GM18867 (cell line): Measurements from ENCODE around the gene SNCAIP.

Experiments used
- ATAC-seq: cut with Tn5 transposase; IDR thresholded peaks from one replicate; pipeline ENCODE4 v1.9.1; 2021; ENCODE audit warnings: mild to moderate bottlenecking, moderate library complexity; ENCODE audit not compliant: unreplicated experiment

The SNCAIP gene

DNA sequence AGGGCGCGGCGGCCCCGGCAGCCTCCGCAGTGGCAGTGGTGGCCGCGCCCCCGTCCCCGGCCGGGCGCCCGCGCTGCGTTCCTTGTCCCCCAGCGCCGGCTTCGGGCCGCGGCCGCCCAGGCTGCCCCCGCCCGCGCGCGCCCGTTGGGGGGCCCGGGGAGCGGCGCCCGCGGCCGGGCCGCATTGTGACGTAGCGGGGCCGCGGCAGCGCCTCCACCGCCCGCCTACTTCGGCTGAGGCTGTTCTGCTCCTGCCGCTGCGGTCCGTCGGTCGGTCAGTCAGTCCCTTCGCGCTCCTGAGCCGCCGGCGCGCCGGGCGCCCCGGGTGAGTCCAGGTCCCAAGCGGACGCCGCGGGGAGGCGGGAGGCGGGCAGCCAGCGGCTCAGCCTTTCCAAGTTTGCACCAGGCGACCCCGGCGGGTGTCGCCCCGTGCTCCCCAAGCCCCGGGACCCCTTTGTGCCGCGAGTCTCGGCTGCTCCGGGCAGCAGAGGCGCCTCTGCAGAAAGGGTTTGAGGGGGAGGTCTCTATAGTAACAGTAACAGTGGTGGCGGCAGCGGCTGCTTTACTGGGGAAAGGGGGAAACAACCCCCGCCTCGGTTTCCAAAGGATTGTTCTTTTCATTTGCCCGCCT lies at the start of gene SNCAIP:
SNCAIP (plus strand) TSS at position 277 of the 630 bp plus-strand sequence. CDS start 78,898 bp downstream, outside the sequence.
- no peak for ATAC-seq

DNA sequence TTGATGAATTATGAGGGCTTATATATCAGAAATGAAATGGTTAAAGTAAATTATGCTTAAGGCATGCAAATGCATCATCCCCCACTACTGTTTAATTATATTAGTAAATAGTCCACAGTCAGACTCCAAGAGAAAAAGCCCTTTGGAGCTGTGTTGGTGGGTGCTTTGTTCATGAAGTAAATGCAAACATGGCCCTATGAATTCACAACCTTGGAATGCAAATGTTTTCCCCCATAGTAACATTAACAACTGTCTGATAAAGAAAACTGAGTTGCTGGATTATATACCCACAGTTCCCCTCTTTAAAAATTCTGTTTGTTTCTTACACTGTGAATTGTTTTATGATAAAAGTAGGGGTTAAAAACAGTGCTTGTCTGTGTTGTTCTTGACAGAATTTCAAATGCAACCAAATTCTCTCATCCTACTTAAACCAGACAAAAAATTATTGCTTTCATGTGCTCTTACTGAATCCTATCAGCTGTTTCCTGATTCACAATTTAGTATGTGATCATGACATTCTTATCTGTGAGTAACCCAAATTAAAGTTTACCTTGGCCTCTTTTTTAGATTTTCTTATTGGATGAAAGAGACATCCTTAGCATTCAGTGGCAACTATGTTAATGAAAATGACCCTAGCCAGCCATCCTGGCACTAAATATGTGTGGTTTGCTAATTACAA lies 48.5 kb upstream of the SNCAIP start:
- no peak for ATAC-seq

DNA sequence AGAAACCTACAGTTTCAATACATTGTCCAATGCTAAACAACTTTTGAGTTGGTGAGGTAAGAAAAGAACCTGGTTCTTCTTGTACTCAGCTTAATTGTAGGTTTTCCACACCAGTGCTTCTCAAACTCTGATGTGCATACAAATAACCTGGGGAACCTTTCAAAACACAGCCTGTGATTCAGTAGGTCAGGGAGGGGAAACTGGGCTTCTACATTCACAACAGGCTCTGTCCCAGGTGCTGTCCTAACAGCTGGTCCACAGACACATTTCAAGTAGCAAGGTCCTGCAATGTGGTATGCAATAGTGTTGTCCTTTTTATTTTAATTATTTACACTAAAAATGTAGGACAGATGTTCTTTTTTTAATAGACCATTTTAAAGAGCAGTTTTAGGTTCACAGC lies 47.4 kb upstream of the SNCAIP start:
- no peak for ATAC-seq

DNA sequence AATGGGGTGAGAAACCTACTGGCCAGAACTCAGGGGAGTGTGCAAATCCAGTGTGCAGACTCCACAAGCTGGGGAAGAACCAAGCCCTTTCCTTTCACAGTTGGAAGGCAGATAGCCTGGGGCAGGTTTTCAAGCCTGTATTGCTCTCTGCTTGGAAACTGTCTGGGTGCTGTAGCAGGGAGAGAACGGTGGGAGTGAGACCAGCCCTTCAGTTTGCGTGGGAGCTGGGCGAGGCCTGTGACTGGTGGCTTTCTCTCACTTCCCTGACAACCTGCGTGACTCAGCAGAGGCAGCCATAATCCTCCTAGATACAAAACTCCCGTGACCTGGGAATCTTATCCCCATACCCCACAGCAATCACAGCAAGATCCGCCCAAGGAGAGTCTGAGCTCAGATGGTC lies 44.9 kb upstream of the SNCAIP start:
- no peak for ATAC-seq

DNA sequence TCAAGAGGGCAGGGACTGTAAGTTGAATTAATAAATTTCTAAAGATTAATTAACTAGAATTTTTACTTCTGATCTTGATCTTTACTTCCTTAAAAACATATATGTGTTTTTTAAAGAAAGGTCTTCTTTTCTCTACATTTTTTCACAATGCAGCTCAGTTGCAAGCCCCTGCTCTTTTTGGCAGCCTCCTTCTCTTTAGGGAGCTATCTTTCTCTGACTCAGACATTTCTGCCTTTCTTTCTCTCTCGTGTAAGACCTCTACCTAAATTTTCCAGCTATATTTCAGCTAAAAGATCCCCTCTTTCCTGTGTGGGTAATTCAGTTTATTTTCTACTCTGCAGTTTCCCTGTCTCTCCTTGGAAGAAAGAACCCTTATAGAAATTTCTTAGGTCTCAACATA lies 38.3 kb upstream of the SNCAIP start:
- no peak for ATAC-seq

DNA sequence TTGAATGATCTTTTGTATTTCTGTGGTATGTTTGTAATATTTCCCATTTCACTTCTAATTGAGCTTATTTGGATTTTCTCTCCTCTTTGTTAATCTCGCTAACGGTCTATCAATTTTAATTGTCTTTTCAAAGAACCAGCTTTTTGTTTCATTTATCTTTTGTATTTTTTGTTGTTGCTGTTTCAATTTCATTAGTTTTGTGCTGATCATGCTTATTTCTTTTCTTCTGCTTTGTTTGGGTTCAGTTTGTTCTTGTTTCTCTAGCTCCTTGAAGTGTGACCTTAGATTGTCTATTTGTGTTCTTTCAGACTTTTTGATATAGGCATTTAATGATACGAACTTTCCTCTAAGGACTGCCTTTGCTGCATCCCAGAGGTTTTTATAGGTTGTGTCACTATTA lies 28.4 kb upstream of the SNCAIP start:
- no peak for ATAC-seq

DNA sequence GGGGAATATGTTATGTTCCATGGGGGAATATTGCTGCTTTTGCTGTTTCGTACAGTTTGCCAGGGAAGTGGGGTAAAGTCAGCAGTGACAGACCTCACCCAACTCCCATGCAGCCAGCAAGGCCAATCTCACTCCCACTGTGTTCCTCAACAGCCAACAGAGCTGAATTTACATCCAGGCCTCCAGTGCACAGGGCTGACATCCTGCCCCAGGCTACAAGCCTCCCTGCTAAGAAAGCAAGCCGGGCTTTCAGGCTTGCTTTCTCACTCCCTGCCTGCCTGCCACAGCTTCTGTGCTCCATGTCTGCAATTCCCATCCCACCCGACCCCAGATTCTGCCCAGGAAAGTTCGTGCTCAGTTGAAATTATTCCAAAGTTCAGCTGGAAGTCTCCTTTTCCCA lies 25.5 kb upstream of the SNCAIP start:
- ATAC-seq = no peak

DNA sequence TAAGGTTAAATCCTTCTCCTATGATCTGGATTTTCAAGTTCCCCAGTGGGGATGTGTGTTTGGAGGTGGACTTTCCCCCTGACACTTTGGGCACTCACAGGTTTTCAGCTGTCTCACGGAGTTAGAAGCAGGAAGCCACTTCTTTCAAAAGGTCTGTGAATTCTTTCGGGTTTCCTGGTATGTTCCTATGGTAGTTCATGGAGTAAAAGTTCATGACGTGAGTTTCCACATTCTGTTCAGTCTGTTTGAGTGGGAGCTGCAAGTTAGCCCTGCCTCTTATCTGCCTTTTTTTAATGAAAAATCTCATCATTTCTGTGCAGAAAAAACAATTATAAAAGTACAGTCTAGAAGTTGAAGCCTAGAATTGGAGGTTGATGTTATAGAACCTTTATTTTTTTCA lies 24.9 kb upstream of the SNCAIP start:
- no peak for ATAC-seq

DNA sequence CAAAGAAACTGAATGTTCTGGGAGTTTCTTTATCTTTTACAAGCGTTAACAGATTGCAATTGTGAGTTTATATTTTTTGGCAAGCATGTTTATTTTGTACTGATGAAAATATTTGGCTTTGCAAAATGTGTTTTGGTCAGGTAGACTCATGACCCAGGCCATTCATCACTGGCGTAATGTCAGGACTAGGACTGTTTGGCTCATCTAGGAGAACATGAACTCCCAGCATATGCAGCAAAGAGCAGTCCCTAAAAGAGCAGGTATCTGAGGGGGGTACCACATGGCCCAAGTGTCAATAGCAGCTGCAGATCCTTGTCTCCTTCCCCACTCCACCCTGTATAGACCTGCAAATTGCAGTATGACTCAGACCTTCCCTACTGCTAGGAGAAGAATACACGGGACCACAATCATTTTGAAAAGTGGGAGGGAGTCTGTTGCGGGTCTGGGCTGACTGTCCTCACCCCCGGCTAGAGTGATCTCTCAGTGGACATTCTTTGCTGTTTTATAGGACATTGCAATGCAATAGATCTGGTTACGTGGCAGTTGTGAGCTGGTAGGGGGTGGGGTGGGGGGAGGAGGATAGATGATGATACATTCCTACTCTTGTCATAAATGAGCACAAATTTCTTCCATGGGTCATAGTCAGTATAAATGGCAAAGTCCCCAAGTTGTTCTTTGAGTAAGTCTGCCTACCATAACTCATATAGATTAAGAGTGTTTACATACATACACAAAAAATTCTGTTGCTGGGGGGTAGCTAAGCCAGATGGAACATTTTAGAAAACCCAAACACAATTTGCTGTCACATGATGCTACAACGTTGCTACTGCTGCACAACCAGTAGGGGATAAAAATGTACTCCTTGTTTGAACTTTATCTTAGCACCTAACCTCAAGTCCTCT lies 20.8 kb upstream of the SNCAIP start:
- no peak for ATAC-seq

DNA sequence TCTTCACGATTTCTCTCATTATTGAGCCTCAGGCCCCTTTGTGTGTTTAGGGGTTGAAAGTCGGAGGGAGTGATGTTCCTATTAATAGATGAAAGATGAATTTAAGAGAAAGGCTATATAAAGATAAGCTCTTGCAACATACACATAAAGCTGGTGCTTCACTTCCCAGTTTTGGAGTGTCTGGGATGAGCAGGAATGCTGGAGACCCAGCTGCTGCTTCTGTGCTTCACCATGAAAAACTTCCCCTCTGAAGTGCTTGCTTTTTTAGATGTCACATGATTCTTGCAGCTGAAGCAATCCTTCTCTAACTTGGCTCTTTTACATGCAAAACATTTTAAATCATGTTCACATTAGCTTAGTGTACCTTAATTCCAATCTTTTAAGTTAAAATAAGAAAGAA lies 19.7 kb upstream of the SNCAIP start:
- ATAC-seq = no peak

DNA sequence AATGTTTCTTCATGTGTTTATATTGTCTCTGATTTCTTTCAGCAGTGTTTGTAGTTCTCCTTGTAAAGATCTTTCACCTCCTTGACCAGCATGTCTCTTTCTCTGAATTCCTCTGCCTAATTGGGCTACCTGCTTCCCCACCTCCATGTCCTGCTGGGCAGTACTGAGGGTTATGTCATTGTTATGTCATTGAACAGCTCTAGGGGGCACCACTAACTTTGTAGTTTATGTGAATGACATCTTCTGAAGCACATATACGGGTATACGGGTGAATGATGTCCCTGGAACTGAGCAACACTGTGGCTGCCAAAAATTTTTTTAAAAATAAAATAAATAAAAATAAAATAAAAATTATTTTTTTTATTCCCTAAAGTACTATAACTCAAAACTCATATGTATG lies 16.9 kb upstream of the SNCAIP start:
- peak; percentile 46 for ATAC-seq

DNA sequence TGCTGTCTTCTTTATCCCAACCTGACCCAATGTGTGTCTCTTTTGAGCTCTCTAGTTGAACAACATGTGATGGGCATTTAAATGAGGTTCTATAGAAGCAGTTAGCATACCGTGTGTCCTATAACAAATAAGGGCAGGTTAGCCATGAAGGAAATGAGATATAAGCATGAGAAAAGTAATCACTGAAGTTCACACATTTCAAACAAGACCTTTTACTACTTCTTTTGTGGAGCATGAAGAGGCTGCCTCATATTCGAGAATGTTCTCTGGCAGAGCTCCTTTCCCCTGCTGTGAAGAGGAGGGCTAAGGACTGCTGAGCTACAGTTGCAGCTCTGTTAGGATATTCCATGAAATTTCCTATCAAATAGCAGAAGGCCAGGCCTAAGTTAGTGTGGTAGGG lies 15.2 kb upstream of the SNCAIP start:
- no peak for ATAC-seq

DNA sequence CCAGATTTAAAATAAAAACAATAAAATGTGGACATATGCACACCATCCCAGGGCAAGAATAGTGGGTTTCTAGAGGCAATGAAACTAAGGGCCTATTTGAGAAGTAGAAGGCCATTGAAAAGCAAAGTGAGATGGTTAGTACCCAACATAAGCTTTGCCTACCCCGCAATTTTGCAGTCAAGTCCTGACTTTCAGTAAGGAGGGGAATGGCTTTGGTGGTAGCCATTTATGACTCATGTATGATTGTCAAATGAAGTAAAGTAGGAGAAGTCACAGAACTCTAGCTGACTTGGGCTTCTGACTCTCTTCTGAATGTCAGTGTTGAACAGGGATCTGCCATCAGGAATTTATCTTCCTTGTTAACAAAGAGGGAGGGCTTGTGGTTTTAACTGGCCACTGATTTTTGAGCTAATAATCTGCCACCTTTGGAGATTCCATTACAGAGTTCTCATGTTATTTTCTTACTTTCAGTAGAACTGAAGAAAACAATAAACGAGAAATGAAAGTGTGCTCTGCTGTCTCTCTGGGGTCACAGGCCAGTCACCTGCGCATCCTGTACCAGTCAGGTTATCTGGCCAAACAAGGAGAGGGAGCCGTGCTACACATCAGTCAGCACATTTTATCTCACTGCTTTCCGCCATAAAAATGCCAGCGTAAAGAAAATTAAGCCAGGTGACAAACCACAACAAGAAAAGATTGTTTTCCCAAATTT lies 14.3 kb upstream of the SNCAIP start:
- peak; percentile 95 for ATAC-seq

DNA sequence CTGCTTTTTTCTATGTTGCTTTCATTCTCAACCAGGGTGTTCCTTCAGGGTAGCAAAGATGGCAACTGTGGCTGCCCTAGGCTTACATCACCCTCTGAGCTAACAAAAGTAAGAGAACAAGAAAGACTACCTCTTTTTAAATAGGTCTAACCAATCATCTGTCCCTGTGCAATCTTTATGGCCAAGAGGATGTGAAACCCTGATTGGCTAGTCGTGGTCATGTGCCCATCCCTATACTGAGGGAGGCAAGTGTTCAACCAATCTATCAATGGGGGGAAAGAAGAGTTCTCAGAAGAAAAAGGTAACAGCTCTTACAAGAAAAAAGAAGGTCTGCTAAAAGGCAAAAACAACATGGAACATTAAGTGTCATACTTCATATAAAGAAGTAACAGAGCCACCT lies 11.7 kb upstream of the SNCAIP start:
- no peak for ATAC-seq

DNA sequence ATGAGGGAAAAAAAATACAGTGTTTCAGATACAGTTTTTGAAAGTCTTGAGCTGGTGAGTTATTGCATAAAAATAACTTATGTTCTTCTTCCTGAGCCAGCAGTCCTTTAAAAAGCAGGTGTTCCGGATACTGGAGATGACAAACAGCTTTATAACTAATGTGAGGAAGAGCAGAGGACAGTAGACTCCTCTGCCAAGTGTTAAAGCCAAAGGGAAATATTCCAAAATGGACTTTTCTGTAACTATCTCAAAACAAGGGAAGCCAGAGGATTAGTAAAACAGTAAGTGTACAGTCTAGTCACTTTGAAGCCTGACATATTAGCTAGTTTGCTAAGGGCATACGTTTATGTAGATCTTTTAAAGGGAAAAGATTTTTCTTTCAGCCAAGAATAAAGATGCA lies 11.0 kb upstream of the SNCAIP start:
- ATAC-seq = no peak

DNA sequence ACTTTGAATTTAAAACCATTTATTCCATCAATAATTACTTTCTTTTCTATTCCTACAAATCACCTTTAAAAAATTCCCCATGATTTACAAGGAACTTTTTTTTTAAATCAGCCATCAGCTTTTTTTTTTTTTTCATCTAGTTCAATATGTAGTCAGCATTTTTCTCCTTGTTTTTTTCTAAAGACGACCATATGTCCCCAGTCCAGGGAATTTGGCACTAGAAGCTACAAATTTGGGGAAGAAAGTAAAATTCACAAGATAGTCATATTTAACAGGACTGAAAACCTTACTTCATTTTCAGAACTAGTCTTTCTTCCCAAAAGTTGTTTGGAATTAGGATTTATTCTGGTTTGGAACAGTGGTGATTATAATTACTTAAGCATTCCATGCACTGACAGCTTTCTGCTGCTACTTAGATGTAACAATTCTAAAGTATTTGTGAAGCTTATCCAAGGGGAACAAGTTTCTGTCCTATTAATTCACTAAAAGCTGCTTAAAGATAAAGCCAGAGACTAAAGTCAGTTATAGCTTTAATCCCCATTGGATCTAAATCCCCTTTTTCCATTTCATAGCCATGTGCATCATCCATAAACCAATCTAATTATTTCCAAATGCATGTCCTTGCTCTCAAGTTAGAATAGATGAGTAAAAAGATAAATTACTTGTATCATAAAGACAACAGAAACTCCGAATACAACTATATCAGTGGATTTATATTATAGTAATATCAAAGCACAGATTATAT lies 7.4 kb upstream of the SNCAIP start:
- ATAC-seq = no peak

DNA sequence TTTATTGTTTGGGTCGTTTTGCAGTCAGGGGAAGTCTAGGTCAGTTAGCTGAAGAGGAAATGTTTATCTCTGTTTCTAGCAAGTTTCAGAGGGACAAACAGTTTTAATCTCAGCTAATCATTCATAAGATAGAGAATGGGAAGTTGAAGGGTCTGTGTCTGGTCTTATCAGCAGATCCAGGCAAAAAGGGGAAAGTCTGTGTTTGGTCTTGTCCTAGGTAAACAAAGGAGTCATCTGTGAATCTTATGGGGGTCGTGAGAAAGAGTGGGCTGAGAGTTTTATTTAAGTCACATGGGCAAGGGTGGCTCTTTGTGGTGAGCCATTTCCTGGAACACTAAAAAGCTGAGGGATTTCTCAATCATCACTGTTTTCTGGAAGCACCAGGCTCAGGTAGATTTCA lies 5.6 kb upstream of the SNCAIP start:
- ATAC-seq = no peak

DNA sequence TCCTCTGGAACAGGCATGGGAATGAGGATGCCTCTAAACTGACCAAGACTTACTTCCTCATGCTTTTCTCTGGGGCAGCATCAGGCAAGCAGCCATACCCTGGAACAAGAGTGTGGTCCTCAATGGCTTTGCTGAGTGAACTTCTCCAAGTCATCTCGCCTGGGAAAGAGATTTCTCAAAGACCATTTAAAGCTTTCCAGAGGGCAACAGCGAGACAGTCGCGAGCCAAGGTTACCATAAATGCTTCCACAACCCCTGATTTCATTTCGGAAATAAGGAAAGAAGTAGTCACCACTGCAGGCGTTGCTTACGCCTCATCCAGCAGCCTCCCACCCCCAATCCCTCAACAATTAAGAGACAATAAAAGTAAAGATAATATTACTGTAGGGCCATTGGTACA lies 1.1 kb upstream of the SNCAIP start:
- no peak for ATAC-seq

DNA sequence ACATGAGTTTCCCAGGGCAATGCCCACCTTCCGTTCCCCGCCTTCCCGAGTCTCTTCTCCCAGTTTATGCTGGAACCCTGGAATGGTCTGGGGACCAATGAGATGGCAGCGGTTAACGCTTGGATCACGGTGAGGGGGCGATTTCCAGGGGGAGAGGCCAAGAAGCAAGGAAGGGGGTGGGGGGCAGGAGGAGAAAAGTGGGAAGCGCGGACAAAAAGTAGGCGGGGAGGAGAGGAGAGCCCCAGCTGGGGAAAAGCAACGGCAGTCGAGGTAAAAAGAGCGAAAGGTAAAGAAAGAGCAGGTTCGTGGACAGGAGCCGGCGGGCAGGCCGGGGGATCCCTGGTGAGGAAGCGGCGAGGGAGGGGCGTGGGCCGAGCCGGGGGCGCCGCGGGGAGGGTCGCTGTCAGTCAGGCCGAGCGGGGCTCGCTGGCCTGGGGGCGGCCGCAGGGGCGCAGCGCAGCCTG lies 508 bp upstream of the SNCAIP start:
- ATAC-seq = no peak

DNA sequence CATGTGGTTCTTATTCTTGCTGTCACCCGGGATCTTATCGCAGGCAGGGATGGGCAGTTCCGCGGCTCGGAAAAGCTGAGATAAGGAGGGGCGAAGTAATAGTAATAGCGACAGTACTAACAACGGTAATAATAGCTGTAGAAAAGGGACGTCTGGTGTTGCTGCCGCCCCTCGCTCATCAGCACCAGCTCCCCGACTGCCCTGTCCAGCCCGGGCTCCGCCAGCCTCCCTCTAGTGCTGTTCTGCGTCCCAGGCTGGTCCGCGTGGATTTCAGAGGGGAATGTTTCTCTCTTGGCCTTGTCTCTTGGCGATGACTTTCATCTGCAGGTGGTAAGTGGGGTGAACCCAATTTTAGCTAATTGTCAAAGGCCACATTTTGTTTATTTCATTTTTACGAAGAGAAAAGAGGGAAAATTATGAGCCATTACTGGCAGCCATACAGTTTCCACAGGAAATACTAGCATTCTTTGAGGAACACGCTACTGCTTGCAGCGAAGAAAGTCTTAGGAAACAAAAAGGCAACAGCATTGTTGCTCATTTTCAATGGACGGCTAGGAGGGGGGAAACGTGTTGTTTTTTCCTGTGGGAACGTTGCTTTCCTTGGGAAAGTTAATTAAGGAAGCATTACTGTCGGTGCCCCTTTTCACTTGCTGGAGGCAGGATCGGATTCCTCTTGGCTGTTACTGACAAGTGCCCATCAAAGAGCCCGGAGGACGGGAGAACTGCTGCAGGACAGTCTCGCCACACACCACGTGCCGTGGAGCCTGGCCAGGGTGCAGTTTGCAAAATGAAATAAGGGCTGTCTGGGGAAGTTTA lies 762 bp downstream of the SNCAIP start:
- no peak for ATAC-seq
